Spleen (tissue), 11 donors: ENCODE measurements around the gene CDRT4. TPM values are rescaled to one million over a fixed set of nuclear protein-coding genes. Genes with fewer than 3 reads are reported as not detected.

Experiments used
- DNase-seq: peaks from one replicate; pipeline ENCODE4 v3.0.0-alpha.2; 2020
- H3K27ac ChIP-seq, 8 donors: fragments of 200-600 bp; sonication (generic) in 7 of 8; 1 replicate in 4 of 8; 2 replicates in 4 of 8; pipeline versions ENCODE4 v1.5.0 to v1.8.0; 2016 to 2021; ENCODE audit warnings: inconsistent platforms in 4 of 8, mild to moderate bottlenecking in 4 of 8, moderate library complexity in 1 of 8
- H3K27me3 ChIP-seq, 7 donors: fragments of 200-600 bp; sonication (generic) in 6 of 7; replicated peaks in 1 of 7; 1 replicate in 4 of 7; 2 replicates in 3 of 7; pipeline versions ENCODE4 v1.5.0 to v1.8.0; 2016 to 2021; ENCODE audit warnings: inconsistent platforms in 3 of 7, mild to moderate bottlenecking in 1 of 7
- H3K36me3 ChIP-seq, 6 donors: fragments of 200-600 bp; sonication (generic) in 5 of 6; 1 replicate in 4 of 6; 2 replicates in 2 of 6; pipeline versions ENCODE4 v1.5.0 to v1.8.0; 2016 to 2021; ENCODE audit warnings: inconsistent platforms in 2 of 6
- H3K4me1 ChIP-seq, 6 donors: fragments of 200-600 bp; sonication (generic) in 5 of 6; 1 replicate in 3 of 6; 2 replicates in 3 of 6; pipeline versions ENCODE4 v1.5.0 to v1.8.0; 2016 to 2021; ENCODE audit warnings: inconsistent platforms in 3 of 6
- H3K4me3 ChIP-seq, 8 donors: fragments of 200-600 bp; sonication (generic) in 7 of 8; 1 replicate in 4 of 8; 2 replicates in 4 of 8; pipeline versions ENCODE4 v1.5.0 to v1.8.0; 2016 to 2021; ENCODE audit warnings: inconsistent platforms in 4 of 8, mild to moderate bottlenecking in 4 of 8, moderate library complexity in 2 of 8
- H3K9me3 ChIP-seq, 8 donors: fragments of 200-600 bp; sonication (generic) in 7 of 8; 1 replicate in 4 of 8; 2 replicates in 4 of 8; pipeline versions ENCODE4 v1.5.0 to v1.8.0; 2016 to 2021; ENCODE audit warnings: inconsistent platforms in 4 of 8
- POLR2A ChIP-seq, 3 donors: fragments of 450-650 bp; IDR thresholded peaks; one replicate each; pipeline ENCODE4 v1.5.1; 2017; ENCODE audit warnings: antibody characterized with exemption in 3 of 3, mild to moderate bottlenecking in 1 of 3
- POLR2AphosphoS5 ChIP-seq, 3 donors: sonication (generic); formaldehyde crosslinking; IDR thresholded peaks; one replicate each; pipeline ENCODE4 v1.5.1; 2017; ENCODE audit warnings: antibody characterized with exemption in 3 of 3
- WGBS, 5 donors: extraction: QIAGEN DNeasy Blood & Tissue Kit in 3 of 5; methylation state at CpG; one replicate each; pipeline versions ENCODE4 v1.1.5 to v1.1.7; 2013 to 2018; 5-methylcytosine and 5-hydroxymethylcytosine counted together
- intact Hi-C: fragments of 100-400 bp; cut with DNase I; formaldehyde crosslinking; loops from one replicate; pipeline ENCODE4 v1.15.0; 2023; ENCODE audit warnings: low total_unique reads
- polyA plus RNA-seq, 3 donors: library from polyadenylated mRNA; stranded (reverse); fragments of 200-250 nt; gene quantifications; one replicate each; pipeline ENCODE4 v1.2.1, GENCODE V29; 2013
- total RNA-seq, 7 donors: library from RNA; depleted of rRNA in 3 of 7; stranded (reverse); fragments of >200 nt in 3 of 7; fragmentation: NEBNext Ultra II Directional in 4 of 7; extraction: Animal tissue kit (Norgen Biotek cat#: 25700) in 4 of 7; gene quantifications; one replicate each; pipeline versions ENCODE4 v1.1.0 to v1.2.1, GENCODE V29; 2016 to 2021
- TF ChIP-seq, protein P1 (sequence below), 11 experiments: fragments of 200-600 bp in 7 of 11; fragments of 450-650 bp in 4 of 11; sonication (generic) in 4 of 11; IDR thresholded peaks in 8 of 11; conservative IDR thresholded peaks in 3 of 11; 1 replicate in 7 of 11; 2 replicates in 4 of 11; pipeline versions ENCODE4 v1.4.0 to v1.8.0; 2016 to 2021; ENCODE audit warnings: antibody characterized with exemption in 11 of 11, inconsistent platforms in 4 of 11, mild to moderate bottlenecking in 1 of 11
- donor health status: healthy with polysubstance abuse.
- donor health status: DM: no; HTN: no; CAD: no; lungs with moderate emphysema.
- donor health status: DM: no; HTN: no; CAD: no.
- donor health status: Bipolar disorder and iron deficiency.
- donor health status: healthy.
- donor health status: DM: no; HTN: no; CAD: no.
- donor health status: DM: yes; HTN: yes; CAD: no.

The CDRT4 gene
- total and polyA plus RNA-seq, 10 donors, result 4.5 to 18.7 (median 14.0) TPM

DNA sequence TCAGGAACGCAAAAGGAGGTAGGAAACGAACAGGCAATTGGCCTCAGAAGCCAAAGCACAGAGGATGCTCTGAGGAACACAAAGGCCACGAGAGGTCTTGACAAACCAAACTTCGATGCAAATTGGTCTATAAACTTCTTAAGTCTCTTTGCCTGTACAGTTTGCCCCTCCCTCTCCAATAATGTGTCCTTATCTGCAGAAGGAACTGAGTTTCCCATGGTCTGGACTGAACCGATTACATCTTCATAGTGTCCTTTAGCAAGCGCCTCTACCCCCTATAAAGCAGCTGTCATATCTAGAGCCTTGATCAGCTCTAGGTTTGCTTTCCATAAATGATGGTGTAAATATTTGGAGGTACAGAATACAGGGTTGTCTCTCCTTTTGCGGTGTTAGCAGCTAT is 3.1 kb upstream of the CDRT4 start:
- TF ChIP-seq POLR2AphosphoS5 (IDR thresholded peaks at IDR 0.05) (no peak), POLR2A (IDR thresholded peaks at IDR 0.05) (no peak)
- TF ChIP-seq, protein P1, sequence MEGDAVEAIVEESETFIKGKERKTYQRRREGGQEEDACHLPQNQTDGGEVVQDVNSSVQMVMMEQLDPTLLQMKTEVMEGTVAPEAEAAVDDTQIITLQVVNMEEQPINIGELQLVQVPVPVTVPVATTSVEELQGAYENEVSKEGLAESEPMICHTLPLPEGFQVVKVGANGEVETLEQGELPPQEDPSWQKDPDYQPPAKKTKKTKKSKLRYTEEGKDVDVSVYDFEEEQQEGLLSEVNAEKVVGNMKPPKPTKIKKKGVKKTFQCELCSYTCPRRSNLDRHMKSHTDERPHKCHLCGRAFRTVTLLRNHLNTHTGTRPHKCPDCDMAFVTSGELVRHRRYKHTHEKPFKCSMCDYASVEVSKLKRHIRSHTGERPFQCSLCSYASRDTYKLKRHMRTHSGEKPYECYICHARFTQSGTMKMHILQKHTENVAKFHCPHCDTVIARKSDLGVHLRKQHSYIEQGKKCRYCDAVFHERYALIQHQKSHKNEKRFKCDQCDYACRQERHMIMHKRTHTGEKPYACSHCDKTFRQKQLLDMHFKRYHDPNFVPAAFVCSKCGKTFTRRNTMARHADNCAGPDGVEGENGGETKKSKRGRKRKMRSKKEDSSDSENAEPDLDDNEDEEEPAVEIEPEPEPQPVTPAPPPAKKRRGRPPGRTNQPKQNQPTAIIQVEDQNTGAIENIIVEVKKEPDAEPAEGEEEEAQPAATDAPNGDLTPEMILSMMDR (IDR thresholded peaks at IDR 0.05 in 8 of 11, conservative IDR thresholded peaks at IDR 0.05 in 3 of 11), result no peak

GRCh38 chr17:15469260-15469659 is 1.8 kb upstream of the CDRT4 start:
- Histone ChIP-seq H3K27me3 (no peaks in the 10 kb centered on the region), H3K9me3 (no peaks in the 10 kb centered on the region), H3K4me3 (no peak overlapping the region), H3K4me1 (no peaks in the 10 kb centered on the region), H3K36me3 (peaks cover 0 to 5% (median 0%) of the 10 kb centered on the region in 6 donors), H3K27ac (no peak overlapping the region)
- TF ChIP-seq, protein P1 (IDR thresholded peaks at IDR 0.05 in 8 of 11, conservative IDR thresholded peaks at IDR 0.05 in 3 of 11), result no peak
- TF ChIP-seq POLR2A (IDR thresholded peaks at IDR 0.05), result no peak
- no peak for TF ChIP-seq POLR2AphosphoS5 (IDR thresholded peaks at IDR 0.05)
- no peak for DNase-seq
- intact Hi-C loops, result no loop called here
- WGBS, 5 donors, result 89 to 96% (median 94%) methylated on average over 7 of the region's 7 CpGs

More for the DNA sequence above, 3.1 kb upstream of the CDRT4 start:
- WGBS, 5 donors, result 62 to 71% (median 66%) methylated on average over 7 of the region's 7 CpGs
- no peaks in the 10 kb centered on the region for H3K4me1 ChIP-seq
- intact Hi-C loops, result no loop called here
- DNase-seq, result no peak
- H3K9me3 ChIP-seq, result no peaks in the 10 kb centered on the region
- no peak overlapping the region for H3K4me3 ChIP-seq
- no peaks in the 10 kb centered on the region for H3K27me3 ChIP-seq
- H3K27ac ChIP-seq, result no peak overlapping the region
- peaks cover 0 to 7% (median 0%) of the 10 kb centered on the region in 6 donors for H3K36me3 ChIP-seq

DNA sequence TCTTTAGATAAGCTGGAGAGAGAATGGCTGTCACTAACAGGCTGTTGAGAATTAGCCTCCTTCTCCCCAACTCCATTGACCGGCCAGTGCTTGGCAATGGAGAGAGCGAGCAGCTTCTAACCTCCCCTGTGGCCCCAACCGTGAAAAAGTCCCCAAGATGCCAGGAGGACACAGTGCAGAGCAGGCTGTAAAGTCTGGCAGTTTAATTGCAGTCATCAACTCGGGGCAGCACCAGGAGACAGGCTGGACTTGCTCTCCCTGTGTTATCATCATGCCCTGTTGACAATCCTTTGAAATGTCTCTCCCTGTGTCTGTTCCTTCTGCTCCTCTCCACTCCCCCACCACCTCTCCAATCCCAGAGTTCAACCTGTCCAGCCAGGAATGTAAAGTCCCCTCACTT is 705 bp upstream of the CDRT4 start:
- no peaks in the 10 kb centered on the region for H3K27me3 ChIP-seq
- WGBS, 5 donors, result 51 to 58% (median 57%) methylated on average over 4 of the region's 4 CpGs
- TF ChIP-seq POLR2A (IDR thresholded peaks at IDR 0.05) (no peak), POLR2AphosphoS5 (IDR thresholded peaks at IDR 0.05) (no peak)
- TF ChIP-seq, protein P1 (IDR thresholded peaks at IDR 0.05 in 8 of 11, conservative IDR thresholded peaks at IDR 0.05 in 3 of 11), result no peak
- intact Hi-C loops, result no loop called here
- H3K27ac ChIP-seq, result no peak overlapping the region
- peaks cover 0 to 8% (median 0%) of the 10 kb centered on the region in 6 donors for H3K36me3 ChIP-seq
- H3K4me3 ChIP-seq, result no peak overlapping the region
- H3K4me1 ChIP-seq, result peaks cover 0 to 1% (median 0%) of the 10 kb centered on the region in 6 donors
- DNase-seq, result no peak
- H3K9me3 ChIP-seq, result no peaks in the 10 kb centered on the region

DNA sequence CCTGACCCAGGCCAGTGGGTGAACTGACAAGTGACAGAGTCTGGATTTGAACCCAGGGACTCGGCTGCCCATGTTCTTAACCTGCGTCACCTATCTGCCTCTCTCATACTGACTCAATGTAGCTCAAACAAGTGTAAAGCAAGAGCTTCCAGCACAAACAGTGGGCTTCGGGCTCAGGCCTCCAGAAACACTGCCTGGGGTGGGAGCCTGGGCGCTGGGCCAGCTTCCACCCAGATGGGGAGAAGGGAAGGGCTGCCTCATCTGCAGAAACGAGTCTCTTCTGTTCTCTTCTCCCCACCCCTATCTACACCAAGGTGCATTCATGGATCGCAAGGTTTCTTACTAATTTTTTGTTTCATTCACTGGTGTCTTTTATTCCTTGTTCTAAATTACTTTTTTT is 1.3 kb downstream of the CDRT4 start:
- H3K4me1 ChIP-seq, result peaks cover 0 to 3% (median 0%) of the 10 kb centered on the region in 6 donors
- H3K27me3 ChIP-seq, result no peaks in the 10 kb centered on the region
- TF ChIP-seq POLR2A (IDR thresholded peaks at IDR 0.05), result no peak
- no peak for TF ChIP-seq POLR2AphosphoS5 (IDR thresholded peaks at IDR 0.05)
- TF ChIP-seq, protein P1 (IDR thresholded peaks at IDR 0.05 in 8 of 11, conservative IDR thresholded peaks at IDR 0.05 in 3 of 11), result no peak
- 74 to 93% (median 85%) methylated on average over 6 of the region's 6 CpGs for WGBS, 5 donors
- H3K27ac ChIP-seq, result no peak overlapping the region
- H3K9me3 ChIP-seq, result peaks cover 0 to 3% (median 0%) of the 10 kb centered on the region in 8 donors
- no peak for DNase-seq
- no peak overlapping the region for H3K4me3 ChIP-seq
- peaks cover 0 to 8% (median 0%) of the 10 kb centered on the region in 6 donors for H3K36me3 ChIP-seq
- intact Hi-C loops, result no loop called here
